Glomerular visceral epithelial cell (primary cell): ENCODE data around the gene RXFP4.

Source experiments
- DNase-seq: peaks from one replicate; pipeline ENCODE4 v3.0.0-alpha.2; 2016; ENCODE audit errors: extremely low spot score

RXFP4 gene

DNA sequence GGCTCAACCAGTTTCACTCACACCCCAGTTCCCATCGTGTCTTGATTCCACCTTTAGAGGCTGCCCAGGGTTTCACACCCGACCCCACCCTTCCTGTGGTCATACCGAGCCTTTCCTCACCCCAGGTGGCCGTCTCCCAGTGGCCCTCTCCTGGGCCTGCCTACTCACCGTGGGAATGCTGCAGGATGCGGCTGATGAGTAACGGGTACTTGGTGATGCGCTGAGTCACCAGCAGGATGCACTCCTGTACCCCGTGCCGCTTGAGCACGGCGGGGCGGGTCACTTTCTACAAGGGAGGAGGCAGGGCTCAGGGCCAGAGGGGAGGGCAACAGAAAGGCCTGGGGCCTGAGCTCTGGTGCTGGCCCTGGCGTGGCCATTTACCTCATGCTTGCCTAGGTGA, 20.5 kb downstream of the RXFP4 start:
- DNase-seq, result peak; percentile 98

DNA sequence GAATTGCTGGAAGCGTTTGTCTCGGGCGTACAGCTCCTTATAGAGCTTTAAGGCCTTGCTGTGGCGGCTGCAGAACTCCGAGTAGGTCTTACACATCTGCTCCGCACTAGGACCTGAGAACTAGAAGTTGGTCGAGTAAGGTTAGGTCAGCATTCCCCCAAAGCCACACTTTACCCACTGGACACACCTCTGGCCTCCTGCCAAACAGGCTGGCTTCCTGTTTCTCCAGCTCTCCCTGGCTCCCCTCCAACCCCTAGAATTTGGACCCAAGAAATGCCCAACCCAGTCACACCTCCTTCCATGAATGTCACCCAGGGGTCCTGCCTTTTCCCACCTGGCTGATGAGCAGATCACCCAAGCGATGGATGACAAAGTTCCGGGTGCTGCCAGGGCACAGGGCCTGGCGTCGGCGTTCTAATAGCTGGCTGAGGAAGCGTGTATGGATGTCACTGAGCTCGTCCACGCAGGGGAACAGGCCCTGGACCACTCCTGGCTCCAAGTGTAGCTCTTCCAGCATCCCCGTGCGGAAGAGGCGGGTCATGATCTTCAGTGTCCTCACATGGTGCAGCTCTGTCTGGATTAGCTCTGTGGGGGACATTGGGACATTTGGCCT, 21.3 kb downstream of the RXFP4 start:
- DNase-seq, result peak; percentile 88

DNA sequence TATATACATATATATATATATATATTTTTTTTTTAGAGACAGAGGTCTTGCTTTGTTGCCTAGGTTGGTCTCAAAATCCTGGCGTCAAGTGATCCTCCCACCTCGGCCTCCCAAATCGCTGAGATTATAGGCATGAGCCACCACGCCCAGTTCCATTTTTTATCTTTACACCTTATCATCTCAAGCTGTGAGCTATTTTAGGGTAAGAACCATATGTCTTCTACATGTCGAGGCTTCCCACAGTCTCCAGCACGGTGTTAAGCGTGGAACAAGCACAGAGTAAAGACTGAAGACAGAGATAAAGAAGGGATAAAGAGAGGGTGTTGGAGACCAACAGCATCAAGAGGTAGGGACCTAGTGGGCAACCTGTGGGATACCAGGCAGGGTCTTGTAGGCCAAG, 22.8 kb downstream of the RXFP4 start:
- no peak for DNase-seq

DNA sequence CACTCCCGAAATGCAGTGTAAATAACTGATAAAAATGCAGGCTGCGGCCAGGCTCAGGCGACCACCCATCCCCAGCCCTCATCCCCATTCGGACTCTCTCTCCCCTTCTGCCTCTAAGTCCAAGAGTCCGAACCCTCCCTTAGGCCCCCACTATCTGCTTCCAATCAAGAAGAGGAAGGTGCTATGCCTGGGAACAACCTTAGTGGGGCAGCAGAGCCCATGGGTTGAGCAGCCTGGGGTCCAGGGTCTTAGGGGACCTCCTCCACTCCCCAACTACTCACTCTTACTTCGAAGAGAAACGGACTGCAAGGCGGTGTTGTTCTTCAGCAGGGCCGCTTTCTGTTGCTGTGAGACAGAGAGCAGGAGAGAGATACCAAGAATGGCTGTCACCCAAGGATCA, 24.7 kb downstream of the RXFP4 start:
- no peak for DNase-seq

DNA sequence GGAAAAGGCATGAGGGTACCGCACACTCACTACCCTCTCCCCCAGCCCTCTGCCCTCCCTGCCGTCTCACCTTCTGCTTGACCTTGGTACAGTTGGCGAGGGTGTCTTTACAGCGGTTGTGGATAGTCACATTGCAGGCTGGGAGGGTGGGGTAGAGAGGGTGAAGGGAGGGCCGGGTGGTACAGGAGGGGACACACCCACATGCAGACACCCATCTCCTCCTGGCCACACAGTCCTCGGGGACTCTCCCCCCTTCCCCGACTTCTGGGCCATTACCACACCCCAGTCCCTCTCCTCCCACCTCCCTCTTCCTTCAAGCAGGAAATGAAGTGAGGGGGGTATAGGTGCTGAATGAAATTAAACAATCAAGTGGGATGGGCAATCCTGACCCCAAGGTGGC, 25.3 kb downstream of the RXFP4 start:
- DNase-seq, result no peak

DNA sequence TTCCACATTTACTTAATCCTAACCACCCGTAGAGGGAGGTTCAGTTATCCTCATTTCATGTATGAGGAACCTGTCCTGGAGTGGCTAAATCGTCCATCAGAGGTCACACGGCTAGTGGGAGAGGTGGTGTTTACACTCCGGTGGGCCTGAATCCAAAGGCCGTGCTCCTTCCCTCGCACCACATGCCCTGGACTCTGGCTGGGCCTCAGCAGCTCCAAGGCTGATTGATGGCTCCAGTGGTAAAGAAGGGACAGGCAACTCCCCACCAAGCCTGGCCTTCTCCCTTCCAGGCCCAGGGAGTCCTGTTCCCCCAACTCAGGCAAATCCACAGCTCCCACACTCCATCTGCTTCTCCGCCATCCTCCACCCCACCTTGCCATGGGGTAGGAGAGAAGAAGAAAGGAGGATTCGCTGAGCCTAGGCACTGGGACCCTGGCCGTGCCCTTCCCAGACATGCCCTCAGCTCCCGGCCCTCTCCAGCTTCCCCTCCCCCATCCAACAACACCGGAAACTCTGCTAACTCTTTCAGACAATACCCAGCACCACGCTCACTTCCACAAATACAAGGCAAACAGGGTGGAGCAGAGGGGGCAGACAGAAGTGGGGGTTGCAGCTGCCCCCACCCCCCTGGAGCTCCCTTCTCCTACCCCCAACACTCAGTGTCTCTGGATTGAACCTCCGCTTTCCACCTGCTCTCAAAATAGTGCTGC, 26.1 kb downstream of the RXFP4 start:
- DNase-seq, result no peak

DNA sequence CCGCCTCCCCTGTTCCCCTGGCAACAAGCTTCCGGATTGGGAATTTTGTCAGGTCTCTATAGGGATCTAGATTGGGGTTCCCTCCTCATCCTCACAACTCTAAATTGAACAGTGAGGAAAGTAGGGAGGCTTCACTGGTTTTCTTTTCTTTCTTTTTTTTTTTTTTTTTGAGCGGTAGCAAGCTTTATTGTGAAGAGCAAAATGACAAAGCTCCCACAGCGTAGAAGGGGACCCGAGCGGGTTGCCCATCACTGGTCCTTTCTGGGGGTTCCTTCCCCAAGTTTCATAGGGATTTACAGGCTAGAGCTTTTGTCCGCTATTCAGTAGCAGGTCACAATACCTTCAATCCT, 26.6 kb downstream of the RXFP4 start:
- no peak for DNase-seq

DNA sequence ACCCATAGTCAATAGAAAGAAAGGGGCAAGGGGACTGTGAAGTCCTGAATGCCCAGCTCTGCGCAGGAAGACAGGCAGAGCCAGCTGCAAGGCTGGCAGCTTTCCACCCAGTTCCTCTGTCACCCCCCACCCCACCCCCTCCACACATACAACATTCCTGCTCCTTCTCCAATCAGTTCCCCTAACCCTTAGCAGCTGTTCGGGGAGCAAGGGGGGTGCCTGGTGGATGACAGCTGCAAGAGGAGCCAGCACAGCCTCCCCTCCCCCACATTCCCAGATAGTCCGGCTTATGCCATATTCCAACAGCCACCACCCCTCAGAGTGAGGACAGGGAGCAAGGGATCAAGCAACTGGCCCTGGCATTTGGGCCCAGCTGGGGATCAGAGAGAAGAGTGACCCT, 27.2 kb downstream of the RXFP4 start:
- no peak for DNase-seq

DNA sequence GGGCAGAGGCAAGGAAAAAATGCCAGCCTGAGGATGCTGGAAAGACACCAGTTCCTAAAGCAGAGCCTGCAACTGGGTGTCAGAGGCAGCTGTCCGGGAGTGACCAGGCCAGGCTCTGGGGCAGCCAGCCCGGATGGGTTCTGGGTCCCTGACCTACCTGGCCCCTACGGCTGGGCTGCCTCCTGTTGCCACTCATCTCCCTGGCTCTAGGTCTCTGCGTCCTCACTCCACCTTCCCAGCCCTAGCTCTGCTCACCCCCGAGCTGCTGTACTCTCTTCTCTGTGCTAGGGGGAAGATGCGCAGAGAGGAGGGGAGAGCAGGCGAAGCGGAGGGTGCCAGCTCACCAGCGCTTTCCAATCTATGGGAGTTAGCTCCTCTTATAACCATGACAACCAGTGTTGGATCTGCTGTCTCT, 27.9 kb downstream of the RXFP4 start:
- DNase-seq, result no peak

DNA sequence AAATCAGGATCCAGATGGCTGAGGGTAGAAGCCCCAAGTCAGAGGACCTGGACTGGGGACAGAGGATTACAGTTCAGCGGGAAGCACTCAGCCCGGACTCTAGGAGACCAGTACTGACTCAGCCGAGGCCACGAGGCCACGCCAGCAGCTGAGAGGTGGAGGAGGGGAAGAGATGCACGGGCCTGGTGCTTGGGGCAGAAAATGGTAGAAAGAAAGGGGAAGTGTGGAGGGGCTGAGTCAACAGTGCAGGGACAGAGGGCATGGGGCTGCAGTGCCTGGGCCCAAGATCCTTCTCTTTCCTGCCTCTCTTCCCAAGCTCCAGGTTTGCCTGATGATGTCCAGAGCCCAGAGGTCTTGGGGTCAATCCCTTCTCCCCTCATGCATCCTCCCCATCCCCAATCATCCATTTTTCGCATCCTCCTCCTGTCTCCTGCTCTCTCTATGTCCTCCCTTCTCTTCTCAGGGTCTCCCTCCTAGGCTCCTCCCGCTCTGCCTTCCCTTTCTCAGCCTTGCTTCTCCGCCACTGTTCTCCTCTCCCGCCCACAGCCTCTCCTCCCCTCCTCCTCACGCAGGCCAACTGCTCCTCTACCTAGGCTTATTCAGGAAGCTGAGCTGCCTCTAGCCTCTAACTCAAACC, 29.2 kb downstream of the RXFP4 start:
- peak; percentile 63 for DNase-seq

DNA sequence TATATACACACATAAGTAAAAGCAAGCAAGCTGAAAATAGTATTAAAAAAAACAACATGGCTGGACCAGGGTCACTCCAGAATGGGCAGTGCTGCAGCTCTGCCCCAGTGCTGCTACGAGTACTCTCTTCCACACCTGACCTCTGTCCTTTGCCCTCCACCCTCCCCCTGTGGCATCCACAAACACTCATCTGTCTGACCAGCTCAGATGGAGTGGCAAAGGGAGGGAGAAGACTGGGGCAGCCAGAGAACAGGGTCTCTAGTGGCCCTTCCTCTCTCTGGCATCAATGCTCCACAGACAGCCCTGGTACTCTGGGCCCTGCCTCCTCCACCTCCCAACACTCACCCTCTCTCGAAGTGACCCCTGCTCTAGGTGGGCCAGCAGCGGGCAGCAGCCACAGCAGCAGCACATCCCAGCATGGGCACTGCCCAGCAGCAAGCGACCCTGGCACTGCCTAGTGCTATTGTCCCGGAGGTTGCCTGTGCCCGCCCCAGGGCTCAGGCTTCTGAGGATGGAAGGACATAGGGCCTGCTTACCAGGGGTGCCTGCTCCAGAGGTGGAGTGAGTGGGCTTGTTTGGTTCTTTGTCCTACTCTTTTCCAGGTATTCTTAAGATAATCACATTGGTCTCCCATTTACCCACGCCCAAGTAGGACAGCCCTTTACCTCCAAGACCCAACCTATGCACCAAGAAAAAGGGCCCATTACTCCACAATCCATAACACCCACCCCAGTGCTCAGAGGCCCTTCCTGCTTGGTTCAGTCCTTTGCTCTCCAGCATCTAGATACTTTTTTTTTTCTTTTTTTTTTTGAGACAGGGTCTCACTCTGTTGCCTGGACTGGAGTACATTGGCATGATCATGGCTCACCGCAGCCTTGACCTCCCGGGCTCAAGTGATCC, 30.7 kb downstream of the RXFP4 start:
- no peak for DNase-seq

DNA sequence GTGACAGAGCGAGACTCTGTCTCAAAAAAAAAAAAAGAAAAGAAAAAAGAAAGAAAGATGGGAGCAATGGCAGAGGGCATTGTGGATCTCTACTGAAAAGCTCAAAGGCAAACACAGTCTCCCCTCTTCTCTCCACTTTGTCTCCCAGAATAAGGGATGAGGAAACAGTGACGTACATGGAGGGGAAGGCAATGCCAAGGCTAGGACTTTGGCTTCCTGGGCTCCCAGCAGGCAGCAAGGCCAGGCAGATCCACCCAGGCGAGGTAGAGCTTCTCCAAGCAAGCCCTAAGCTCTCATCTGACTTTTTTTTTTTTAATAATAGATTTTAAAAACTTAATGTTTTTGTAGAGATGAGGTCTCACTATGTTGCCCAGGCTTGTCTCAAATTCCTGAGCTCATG, 32.3 kb downstream of the RXFP4 start:
- DNase-seq, result no peak

DNA sequence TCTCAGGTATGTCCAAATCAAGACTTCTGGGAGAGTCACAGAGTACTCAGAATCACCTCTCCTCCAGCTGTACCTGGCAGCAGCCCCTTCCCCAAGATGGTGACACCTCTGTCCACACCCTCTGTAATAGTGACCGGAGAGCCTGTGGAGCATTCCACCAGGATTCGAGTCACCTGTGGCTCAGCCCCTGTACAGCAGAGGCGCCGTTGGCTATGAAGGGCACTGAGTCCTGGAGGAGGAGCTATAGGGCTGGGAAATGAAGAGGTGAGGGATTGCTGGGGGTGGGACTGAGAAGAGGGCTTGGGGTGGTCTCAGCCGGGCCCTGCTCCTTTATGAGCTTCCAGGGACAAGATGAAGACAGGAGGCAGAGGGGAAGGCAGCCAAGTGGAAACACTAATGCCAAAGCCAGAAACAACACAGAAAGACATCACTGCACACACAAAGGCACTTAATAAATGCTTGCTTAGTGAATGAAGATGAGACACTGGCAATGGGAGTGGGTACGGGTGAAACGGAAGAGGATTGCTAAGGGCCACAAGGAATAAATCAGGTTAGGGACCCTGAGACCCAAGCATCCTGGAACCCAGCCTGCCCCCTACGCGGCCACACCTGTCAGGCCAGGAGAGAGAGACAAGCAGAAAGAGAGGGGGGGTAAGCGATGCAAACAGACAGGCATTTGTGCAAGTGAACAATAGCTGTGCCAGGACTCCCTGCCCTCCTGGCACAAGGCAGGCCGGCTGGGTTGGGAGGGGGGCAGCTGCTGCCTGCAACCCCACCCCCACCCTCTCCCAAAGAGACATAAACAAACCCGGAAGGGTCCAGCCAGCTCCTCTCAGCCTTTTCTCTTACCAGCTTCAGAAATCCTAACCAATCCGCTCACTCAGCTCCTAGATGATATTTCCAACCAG, 33.0 kb downstream of the RXFP4 start:
- DNase-seq, result no peak

DNA sequence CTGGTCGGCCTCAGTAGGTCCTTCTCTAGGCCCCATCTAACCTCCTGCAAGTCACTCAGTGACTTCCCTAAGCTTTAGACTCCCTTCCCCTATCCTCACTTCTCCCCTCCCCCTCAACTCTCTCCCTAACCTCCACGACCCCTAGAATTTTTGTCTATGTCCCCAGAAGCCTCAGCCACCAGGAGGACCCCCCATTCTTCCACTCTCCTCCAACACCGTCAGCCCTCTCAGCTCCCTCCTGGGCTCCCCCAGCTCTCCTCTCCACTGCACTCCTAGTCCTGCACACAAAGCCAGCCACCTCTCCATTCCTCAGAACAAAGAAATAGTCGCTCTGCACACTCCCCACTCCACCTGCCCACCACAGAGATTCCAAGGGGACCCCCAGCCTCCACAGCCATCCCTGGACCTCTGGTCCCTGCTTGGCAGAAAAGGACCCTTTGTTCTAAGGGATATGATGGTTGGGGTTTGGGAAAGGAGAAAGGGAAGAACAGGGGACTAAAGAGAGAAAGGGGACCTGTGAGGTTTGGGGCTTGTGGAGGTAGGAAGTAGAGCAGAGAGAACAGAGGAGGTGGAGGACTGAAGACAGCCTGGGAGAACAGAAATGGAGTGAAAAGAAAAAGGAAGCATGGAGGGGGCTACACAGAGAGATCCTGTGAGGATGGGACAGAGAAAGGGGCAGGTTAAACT, 34.1 kb downstream of the RXFP4 start:
- no peak for DNase-seq

DNA sequence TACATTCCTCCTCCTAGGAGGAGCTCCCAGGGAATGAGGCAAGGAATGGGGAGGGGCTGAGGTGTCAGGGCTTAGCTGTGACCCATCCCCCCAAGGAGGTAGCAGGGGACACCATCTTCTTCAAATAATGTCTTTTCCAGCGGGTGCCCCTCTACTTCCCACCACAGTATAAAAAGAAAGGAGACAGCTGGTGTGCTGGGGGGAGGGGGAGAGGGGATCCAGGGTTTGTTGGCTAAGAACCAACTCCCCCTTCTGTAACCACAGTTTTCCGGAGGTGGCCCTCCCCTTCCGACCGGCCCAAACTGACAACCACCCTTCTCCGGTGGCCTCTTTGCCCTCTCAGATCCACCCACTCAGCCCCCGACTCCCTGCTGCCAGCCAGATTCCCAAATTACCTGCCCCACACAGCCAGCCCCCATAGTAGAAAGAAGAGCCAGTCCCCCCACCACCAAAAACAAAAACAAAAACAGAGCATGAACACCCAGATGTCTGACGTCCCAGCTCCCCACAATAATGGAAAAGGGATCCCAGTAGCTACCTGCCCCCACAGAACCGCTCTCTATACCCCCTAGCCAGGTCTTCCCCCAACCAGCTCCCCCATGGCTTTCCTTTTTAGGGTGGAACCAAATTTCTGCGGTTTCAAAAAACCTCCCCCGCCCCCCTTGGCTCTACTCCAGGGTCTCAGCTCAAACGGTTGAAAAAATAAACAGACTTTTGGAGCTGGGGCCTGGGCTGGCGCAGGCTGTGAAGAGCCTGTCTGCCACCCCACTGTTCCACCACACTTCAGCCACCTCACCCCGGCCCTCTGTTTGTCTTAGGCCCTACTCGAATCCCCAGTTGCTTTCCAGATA, 34.8 kb downstream of the RXFP4 start:
- DNase-seq, result peak; percentile 49

DNA sequence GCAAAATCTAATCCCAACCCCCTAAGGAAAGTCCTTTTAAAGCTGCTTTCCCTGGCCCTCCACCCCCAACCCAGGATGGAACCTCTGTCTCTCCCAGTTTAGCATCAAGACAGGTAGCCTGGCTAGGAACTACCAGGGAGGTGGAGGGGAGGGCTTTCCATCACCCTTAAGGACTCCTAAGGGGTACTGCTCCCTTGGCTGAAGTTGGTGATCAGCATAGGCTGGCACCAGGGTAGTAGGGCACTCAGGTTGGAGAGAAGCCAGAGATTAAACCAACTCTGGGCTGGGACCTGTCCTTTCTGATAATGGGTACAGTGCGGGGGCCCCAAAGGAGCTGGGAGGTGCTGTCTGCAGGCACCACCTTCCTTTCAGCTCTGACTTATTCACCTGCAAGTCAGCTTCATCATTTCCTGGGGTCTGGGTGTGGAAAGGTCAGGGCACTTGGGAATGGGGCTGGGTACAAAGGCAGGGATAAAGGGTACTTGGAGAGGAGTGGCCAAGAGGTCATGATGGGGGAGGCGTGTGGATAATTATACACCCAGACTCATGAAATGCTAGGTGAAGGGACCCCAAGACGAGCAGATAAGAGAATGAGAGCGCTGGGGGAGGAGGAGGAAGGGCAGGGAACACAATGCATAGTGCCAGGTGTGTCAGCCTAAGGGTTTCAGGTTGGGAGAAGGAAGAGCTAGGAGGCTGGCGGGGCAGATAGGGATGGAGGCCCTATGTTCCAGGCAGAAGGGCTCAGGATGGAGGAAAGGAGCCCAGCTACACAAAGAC, 35.7 kb downstream of the RXFP4 start:
- DNase-seq, result no peak

DNA sequence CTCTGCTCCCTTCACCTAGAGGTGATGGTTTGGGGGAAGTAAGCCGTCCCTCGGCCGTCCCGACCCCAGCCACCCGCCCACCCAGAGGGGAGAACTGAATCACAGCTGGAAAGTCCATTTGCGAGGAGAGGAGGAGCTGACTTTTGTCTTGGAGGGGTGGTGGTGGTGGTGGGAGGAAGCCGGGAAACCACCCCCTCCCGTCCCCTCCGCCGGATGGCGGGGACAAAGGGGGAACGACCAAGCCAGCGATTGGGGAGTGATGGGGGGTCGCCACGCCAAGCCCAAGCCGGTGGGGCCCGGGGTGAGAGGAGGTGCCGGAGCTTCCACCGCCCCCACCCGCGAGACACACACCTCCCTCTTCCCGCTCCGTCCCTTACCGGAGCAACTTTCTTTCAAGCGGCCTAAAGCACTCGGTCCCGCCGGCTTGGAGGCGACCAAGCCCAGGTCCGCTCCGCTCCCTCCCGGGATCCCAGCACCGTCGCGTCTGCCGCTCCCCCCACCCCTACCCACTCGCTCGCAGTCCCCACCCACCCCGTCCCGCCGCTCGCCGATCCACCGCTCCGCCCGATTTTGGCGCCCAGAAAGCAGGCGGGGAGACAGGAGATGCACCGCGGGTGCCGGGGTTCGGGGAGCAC, 36.4 kb downstream of the RXFP4 start:
- DNase-seq, result no peak

DNA sequence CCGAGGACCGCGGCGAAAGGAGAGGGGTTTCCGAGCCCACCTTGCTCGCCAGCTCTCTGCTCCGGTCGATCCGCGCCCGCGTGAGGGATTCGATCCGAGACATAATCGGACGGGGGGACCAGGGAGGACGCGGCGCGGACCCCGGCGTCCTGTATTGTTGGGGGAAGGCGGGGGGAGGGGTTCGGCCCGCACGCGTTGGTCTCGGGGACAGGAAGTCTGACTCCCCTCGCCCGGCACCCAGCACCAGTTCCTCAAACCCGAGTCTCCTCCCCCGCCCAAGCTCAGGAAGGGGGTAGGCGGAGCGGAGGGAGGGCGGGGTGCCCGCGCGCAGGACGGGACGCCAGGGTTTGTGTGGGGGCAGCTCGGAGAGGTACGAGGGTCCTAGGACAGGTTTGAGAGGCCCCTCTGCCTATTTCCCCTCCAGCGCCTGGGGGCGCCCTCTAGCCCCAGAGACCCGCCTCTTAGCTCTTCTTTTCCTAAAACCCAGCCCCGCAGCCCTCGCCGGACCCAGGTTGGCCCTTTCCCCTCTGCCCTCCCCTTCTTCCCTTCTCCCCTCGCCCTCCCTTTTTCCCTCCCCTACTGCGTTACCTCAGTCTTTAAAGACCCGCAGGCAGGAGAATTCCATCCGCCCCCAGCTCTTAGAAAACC, 37.0 kb downstream of the RXFP4 start, which contains the start of gene ARHGEF2:
Gene ARHGEF2 (minus strand): TSS at position 223 of the 648 bp plus-strand sequence. CDS start 120 bp downstream, at position 103.
- DNase-seq, result peak; percentile 76
